Body of pancreas (tissue), 4 donors: ENCODE measurements around the gene LRRC47.

Experiments used
- CTCF ChIP-seq, 7 experiments: fragments of 450-650 bp in 4 of 7; fragments of 200-600 bp in 3 of 7; sonication (generic) in 3 of 7; IDR thresholded peaks; one replicate each; pipeline ENCODE4 v1.5.1; 2016 to 2019; ENCODE audit warnings: antibody characterized with exemption in 7 of 7
- POLR2A ChIP-seq, 3 donors: fragments of 450-650 bp; IDR thresholded peaks; one replicate each; pipeline ENCODE4 v1.6.1; 2016; ENCODE audit warnings: antibody characterized with exemption in 3 of 3, mild to moderate bottlenecking in 2 of 3

- TF ChIP-seq CTCF (IDR thresholded peaks at IDR 0.05) (no peak), POLR2A (IDR thresholded peaks at IDR 0.05) (no peak)
Measured at GRCh38 chr1:3809680-3810079, 13.4 kb upstream of the LRRC47 start.
